GM18907 (cell line): ENCODE data around the gene OTUB1.

Source experiments
- ATAC-seq: cut with Tn5 transposase; IDR thresholded peaks from one replicate; pipeline ENCODE4 v1.9.1; 2021; ENCODE audit warnings: mild to moderate bottlenecking, moderate library complexity; ENCODE audit not compliant: unreplicated experiment

Gene OTUB1

GRCh38 chr11:64004590-64004984 lies 18.3 kb downstream of the OTUB1 start:
- ATAC-seq: no peak

GRCh38 chr11:64005691-64006090 lies 19.5 kb downstream of the OTUB1 start:
- ATAC-seq: no peak

- no peak for ATAC-seq
Observed at GRCh38 chr11:64006398-64006797, 20.2 kb downstream of the OTUB1 start.

GRCh38 chr11:64007160-64007628 lies 21.0 kb downstream of the OTUB1 start:
- no peak for ATAC-seq

- ATAC-seq: no peak
Observed at GRCh38 chr11:64007629-64008282, 21.5 kb downstream of the OTUB1 start.

- no peak for ATAC-seq
Observed at GRCh38 chr11:64008283-64008913, 22.2 kb downstream of the OTUB1 start.

- ATAC-seq: no peak
Observed at GRCh38 chr11:64008914-64009633, 22.8 kb downstream of the OTUB1 start.

GRCh38 chr11:64009710-64010109 lies 23.5 kb downstream of the OTUB1 start:
- no peak for ATAC-seq

GRCh38 chr11:64010783-64011182 lies 24.5 kb downstream of the OTUB1 start:
- ATAC-seq: no peak

GRCh38 chr11:64011371-64011770 lies 25.1 kb downstream of the OTUB1 start:
- ATAC-seq: no peak

GRCh38 chr11:64013141-64013896 lies 27.1 kb downstream of the OTUB1 start:
- ATAC-seq: no peak

GRCh38 chr11:64014356-64014755 lies 28.1 kb downstream of the OTUB1 start:
- no peak for ATAC-seq

- no peak for ATAC-seq
Observed at GRCh38 chr11:64015510-64015909, 29.3 kb downstream of the OTUB1 start.

GRCh38 chr11:64015935-64016845 lies 30.0 kb downstream of the OTUB1 start:
- ATAC-seq: no peak

GRCh38 chr11:64017945-64018224 lies 31.6 kb downstream of the OTUB1 start:
- no peak for ATAC-seq

GRCh38 chr11:64018310-64018709 lies 32.1 kb downstream of the OTUB1 start:
- ATAC-seq: no peak

GRCh38 chr11:64019106-64020037 lies 33.1 kb downstream of the OTUB1 start:
- ATAC-seq: no peak

GRCh38 chr11:64020976-64021756 lies 34.9 kb downstream of the OTUB1 start:
- no peak for ATAC-seq

- ATAC-seq: no peak
Observed at GRCh38 chr11:64021757-64022093, 35.5 kb downstream of the OTUB1 start.
